Stimulated activated memory B cell treated with anti-CD40 and anti-IgM and Interleukin-4, amounts not matched to agents 10 μg/mL and 1 μg/mL and 100 μg/mL, for 72 hours (primary cell): ENCODE measurements around the gene SCN7A.
A peak's percentile ranks its signal among the peaks of the same experiment; 100 is the strongest.

Experiments
- ATAC-seq: fragments of 150-1000 bp; cut with Tn5 transposase; 2 replicates; pipeline ENCODE4 v1.10.0; 2021
- H3K27ac Mint-ChIP-seq: one replicate; pipeline ENCODE4 v1.8.0; 2022; ENCODE audit warnings: mild to moderate bottlenecking, mixed read lengths
- H3K27me3 Mint-ChIP-seq: one replicate; pipeline ENCODE4 v1.8.0; 2022; ENCODE audit warnings: mixed read lengths
- H3K36me3 Mint-ChIP-seq: one replicate; pipeline ENCODE4 v1.8.0; 2022; ENCODE audit warnings: mixed read lengths
- H3K4me1 Mint-ChIP-seq: one replicate; pipeline ENCODE4 v1.8.0; 2022; ENCODE audit warnings: mixed read lengths
- H3K4me3 Mint-ChIP-seq: one replicate; pipeline ENCODE4 v1.8.0; 2022; ENCODE audit warnings: mild to moderate bottlenecking, moderate library complexity, mixed read lengths
- H3K9me3 Mint-ChIP-seq: one replicate; pipeline ENCODE4 v1.8.0; 2022; ENCODE audit warnings: mixed read lengths

SCN7A gene

DNA sequence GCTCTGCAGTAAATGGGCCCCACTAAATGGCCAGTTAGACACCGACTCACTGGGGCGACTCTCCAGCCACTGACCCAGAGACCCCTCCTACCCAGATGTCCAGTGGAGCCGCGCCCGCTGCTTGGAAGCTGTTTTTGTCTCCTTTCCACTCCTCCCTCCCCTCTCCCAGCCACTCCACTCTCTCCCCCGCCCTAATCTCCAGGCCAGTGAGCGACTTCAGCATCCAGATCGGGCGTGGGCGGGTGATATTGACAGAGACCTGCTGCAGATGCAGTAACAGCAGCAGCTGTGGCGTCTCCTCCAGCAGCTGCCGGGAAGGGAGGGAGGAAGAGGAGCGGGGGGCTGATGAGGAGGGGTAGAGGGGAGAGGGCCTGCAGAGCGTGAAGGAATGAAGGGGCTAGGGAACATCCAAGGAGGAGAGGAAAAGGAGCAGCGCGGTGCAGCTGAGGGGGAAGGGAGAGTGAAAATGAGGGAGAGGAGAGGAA, at the start of gene SCN7A:
Gene SCN7A, minus strand, starts transcription at position 110 of the 485 bp plus-strand sequence. CDS start 16,553 bp downstream, outside the sequence.
- peak; percentile 36 for ATAC-seq
- H3K27ac Mint-ChIP-seq = no peak within 1 kb of the TSS
- no peak within 1 kb of the TSS for H3K4me3 Mint-ChIP-seq
- peaks cover 6% of the 10 kb centered on the region for H3K9me3 Mint-ChIP-seq
- H3K4me1 Mint-ChIP-seq = no peaks in the 10 kb centered on the region
- H3K27me3 Mint-ChIP-seq = no peaks in the 10 kb centered on the region
- no peaks in the 10 kb centered on the region for H3K36me3 Mint-ChIP-seq

DNA sequence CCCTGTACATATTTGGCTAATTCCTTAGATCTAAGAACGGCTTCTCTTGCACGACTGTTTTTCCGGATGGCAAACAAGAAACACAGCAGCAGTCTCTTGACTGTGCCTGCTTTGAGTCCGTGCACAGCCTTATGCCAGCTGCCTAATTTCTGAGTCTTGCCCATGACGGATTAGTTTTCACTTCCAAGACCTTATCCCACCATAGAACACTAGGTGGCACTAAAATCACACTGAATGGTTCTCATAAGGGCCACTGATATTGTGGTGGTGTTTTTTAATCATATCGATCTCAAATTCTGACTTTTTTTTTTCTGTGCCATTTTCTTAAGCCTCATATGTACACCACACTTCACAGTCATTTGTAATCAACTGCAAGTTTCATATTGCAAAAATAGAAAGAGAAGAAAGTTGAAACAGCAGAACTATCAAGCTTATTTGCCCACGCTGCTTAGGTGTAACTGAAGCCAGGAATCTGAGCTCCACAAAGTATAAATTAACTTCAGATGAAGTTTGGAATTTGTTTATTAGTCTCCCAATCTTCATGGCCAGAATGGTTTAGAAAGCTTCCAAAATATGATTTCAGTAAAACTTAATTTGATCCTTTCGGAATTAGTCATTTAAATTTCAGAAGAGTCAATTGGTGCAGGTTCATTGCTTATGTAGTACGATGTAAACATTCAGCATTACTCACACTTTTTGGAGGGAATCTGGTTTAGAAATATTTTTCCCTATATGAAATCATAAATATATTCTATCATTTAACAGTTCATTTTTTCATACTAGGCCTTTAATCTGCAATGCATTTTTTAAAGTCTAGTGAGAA, 45.5 kb upstream of the SCN7A start:
- no peak overlapping the region for H3K27ac Mint-ChIP-seq
- no peaks in the 10 kb centered on the region for H3K9me3 Mint-ChIP-seq
- peaks cover 6% of the 10 kb centered on the region for H3K4me1 Mint-ChIP-seq
- H3K4me3 Mint-ChIP-seq = no peak overlapping the region
- ATAC-seq = peak; percentile 65
- no peaks in the 10 kb centered on the region for H3K36me3 Mint-ChIP-seq
- H3K27me3 Mint-ChIP-seq = no peaks in the 10 kb centered on the region

DNA sequence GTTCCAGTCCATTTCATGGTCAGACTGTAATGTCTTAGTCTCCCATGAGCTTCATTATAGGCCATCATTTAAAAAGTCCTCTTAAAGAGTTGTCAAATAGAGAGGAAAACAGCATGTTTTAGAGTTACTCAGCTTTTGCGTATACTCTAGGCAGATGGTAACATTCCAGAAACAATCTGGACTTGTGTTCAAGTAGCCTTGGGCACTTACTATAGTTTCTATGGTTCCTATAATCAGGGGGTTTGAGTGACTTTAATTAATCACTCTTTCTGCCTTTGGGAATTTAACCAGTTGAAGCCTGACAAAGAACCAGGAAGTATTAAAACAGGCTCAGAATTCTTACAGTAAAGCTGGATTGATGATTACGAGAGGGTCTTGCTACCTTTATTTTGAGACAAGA, 42.1 kb upstream of the SCN7A start:
- Mint-ChIP-seq H3K36me3 (no peaks in the 10 kb centered on the region), H3K4me1 (peaks cover 6% of the 10 kb centered on the region), H3K4me3 (no peak overlapping the region), H3K9me3 (no peaks in the 10 kb centered on the region), H3K27me3 (no peaks in the 10 kb centered on the region), H3K27ac (no peak overlapping the region)
- no peak for ATAC-seq

DNA sequence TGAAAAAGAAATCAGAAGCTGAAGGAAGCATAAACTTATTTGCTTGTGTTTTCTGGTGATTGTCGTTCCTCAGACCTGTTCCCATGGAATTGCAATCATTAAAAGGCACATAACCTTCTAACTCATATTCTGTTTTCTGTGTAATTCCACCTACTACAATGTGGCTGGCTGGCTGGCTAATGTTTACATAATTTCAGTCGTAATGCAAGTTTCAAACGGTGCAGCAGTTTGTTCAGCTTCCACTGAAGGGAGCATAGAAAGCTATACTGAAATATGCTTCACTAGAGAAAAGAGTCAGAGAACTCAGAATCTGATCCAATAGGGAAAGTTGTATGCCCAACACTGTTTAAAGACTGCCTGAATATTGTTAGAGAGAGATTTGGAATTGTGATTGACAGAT, 27.1 kb upstream of the SCN7A start:
- Mint-ChIP-seq H3K27me3 (no peaks in the 10 kb centered on the region), H3K36me3 (no peaks in the 10 kb centered on the region), H3K9me3 (no peaks in the 10 kb centered on the region), H3K4me3 (no peak overlapping the region), H3K27ac (no peak overlapping the region), H3K4me1 (no peaks in the 10 kb centered on the region)
- no peak for ATAC-seq

DNA sequence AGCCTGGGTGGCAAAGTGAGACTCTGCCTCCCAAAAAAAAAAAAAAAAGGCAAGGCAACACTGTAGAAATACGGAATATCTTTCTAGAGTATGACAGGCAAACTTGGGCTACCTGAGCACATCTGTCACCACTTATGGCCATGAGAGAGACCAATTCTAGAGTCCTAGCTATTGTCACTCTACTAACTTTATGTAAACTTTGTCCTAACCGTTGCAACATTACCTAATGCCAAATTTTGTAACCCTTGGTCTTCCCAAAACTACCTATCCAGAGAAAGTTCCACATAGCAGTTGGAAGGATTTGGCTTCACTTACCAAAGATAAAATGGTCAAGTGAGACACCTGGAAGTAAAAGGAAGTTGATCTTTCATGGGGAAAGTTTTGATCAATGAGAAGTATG, 26.6 kb upstream of the SCN7A start:
- Mint-ChIP-seq H3K27me3 (no peaks in the 10 kb centered on the region), H3K27ac (no peak overlapping the region), H3K4me1 (no peaks in the 10 kb centered on the region), H3K4me3 (no peak overlapping the region), H3K36me3 (no peaks in the 10 kb centered on the region), H3K9me3 (no peaks in the 10 kb centered on the region)
- ATAC-seq = no peak

DNA sequence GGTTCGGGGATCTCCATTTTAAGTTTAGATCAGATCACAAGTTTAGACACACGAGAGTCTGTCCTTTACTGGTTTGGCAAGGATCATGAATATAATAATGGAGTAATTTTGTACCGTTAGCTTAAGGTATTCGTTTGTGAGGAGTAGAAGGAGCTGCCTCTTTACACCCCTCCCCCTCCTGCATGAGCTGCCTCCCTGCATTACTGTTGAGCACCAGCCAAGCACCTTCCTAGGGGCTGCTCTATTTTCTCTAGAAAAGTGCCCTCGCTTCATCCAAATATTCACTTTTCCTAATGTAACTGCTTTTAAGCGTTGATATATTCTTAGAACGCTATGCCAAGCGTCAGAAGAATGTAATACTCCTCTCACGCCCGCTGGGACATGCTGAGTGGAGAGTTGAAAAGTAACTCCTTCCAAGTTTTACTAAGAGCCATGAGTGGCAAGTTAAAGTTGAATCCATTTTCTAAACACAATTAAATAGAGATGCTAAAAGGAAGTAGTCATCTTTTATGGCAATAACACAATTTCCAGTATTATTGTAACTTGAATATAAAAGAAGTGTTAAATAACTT, 25.4 kb upstream of the SCN7A start:
- Mint-ChIP-seq H3K4me1 (no peaks in the 10 kb centered on the region), H3K27me3 (no peaks in the 10 kb centered on the region), H3K27ac (no peak overlapping the region), H3K4me3 (no peak overlapping the region), H3K36me3 (no peaks in the 10 kb centered on the region), H3K9me3 (no peaks in the 10 kb centered on the region)
- no peak for ATAC-seq

DNA sequence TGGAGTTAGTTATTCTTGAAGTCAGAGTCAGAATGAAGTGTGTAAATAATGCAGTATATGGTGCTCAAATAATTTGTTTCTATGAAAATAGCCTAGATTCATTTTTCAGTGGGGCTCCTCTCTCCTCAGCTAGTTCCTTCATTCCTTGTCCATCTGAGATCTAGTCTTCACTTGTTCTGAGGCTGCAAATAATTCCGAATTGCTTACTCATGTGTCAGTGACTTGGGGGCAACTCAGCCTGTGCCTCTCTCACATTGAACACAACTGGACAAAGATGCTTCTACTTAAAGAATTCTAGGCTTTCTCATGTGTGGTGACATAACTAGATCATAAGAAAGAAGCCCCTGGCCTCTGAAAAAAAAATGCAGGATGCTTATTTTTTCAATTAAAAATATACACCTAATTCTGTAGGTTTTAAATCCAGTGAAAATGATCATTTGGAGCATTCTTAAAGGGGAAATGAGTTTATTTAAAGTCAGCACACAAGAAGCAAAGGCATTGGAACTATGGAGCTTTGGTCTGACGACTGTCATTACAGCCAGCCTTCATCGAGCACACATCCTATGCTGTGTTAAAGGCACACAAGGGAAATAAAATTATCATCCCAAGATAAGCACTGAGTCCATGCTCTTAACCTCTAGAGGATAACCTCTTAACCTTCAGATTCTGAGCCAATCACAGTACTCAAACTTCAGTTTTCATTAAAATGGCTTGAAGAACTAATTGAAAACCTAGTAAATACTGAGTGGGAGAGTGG, 24.8 kb upstream of the SCN7A start:
- H3K4me3 Mint-ChIP-seq = no peak overlapping the region
- no peak overlapping the region for H3K27ac Mint-ChIP-seq
- H3K9me3 Mint-ChIP-seq = no peaks in the 10 kb centered on the region
- ATAC-seq = peak; percentile 31
- H3K4me1 Mint-ChIP-seq = no peaks in the 10 kb centered on the region
- no peaks in the 10 kb centered on the region for H3K27me3 Mint-ChIP-seq
- no peaks in the 10 kb centered on the region for H3K36me3 Mint-ChIP-seq

DNA sequence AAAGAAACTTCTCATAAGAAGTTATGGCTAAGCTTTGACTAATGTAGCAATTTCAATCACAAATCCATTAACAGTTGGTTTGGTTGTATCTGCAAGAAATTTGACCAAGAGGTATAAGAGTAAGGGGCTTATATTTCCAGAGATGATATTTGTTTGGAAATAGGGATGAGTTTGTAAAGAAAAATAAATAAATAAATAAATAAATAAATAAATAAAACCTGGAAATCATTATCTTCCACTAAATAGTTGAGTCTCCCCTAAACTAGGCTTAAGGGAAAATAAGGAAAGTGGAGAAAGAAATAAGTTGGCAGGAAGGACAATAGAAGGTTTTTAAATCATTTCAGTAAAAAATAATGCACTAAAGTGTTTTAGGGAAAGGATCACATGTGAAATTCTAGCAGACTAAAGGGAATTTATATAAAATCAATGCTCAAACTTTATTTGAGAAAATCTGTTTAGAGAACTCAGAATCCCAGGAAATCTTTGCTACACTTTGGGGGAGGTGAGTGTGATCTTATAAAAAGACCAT, 23.5 kb upstream of the SCN7A start:
- Mint-ChIP-seq H3K36me3 (no peaks in the 10 kb centered on the region), H3K27ac (no peak overlapping the region), H3K4me3 (no peak overlapping the region), H3K27me3 (no peaks in the 10 kb centered on the region), H3K4me1 (no peaks in the 10 kb centered on the region), H3K9me3 (no peaks in the 10 kb centered on the region)
- ATAC-seq = no peak

DNA sequence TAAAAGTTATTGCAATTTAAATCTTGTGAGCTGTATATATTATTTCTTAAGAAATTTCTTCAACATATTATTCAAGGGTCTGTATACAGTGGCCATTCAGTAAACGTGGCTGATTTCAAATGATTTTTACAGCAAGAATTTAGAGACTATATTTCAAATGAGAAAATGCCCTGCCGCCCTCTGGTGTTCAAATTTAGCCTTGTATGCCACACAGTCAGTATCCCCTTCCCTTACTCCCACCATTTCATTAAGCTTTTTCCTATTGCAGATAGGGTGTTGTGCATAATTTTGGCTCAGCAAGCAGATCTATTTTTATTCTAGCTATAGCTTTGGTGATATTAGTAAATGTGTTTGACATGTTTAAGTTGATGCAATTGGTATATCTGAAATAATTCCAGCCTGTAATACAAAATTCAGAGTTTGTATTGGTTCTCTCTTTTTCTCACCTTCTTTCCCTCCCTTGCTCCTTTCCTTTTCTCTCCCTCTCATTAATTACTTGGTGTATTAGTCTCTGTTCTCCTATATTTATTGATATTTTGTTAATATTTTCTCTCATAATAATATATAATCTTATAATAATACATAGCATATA, 22.8 kb upstream of the SCN7A start:
- Mint-ChIP-seq H3K9me3 (no peaks in the 10 kb centered on the region), H3K4me3 (no peak overlapping the region), H3K4me1 (no peaks in the 10 kb centered on the region), H3K36me3 (no peaks in the 10 kb centered on the region), H3K27me3 (no peaks in the 10 kb centered on the region), H3K27ac (no peak overlapping the region)
- ATAC-seq = no peak

DNA sequence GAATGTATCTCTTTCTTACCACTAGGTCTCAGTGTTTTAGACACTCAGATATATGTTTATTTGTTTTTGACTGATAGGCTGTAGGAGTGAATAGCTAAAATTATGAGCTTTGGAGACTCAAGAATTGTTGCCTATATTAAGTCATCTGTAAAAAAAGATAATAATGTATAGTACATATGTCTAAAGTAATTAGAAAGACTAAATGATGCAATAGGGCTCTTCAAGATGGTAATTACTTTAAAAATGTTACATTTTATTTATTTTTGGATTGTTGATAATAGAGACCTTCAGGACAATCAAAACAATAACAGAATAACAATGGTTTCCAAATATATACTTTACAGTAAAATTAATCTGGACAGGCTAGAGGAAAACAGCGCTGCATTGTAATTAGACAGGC, 19.9 kb upstream of the SCN7A start:
- no peaks in the 10 kb centered on the region for H3K27me3 Mint-ChIP-seq
- H3K4me1 Mint-ChIP-seq = no peaks in the 10 kb centered on the region
- H3K36me3 Mint-ChIP-seq = no peaks in the 10 kb centered on the region
- ATAC-seq = no peak
- H3K9me3 Mint-ChIP-seq = no peaks in the 10 kb centered on the region
- H3K27ac Mint-ChIP-seq = no peak overlapping the region
- no peak overlapping the region for H3K4me3 Mint-ChIP-seq

DNA sequence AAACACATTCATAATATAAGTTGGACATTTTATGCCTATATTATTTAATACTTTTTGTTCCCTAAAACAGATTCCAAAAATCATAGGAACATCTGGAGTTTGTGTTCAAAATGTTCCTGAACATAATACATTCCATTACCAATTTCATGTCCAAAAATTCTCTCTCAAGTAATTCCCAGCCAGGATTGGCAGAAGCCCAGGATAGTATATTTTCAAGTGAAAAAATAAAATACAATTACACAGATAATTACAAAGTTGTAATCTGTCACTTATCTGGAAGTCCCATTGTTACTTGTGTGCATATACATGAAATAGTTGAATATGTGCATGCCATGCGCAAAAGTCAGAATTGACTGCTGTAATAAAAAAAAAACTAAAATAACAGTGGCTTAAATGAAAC, 5.2 kb upstream of the SCN7A start:
- no peak for ATAC-seq
- no peak overlapping the region for H3K4me3 Mint-ChIP-seq
- no peaks in the 10 kb centered on the region for H3K4me1 Mint-ChIP-seq
- no peaks in the 10 kb centered on the region for H3K27me3 Mint-ChIP-seq
- no peaks in the 10 kb centered on the region for H3K36me3 Mint-ChIP-seq
- H3K9me3 Mint-ChIP-seq = peaks cover 3% of the 10 kb centered on the region
- H3K27ac Mint-ChIP-seq = no peak overlapping the region

DNA sequence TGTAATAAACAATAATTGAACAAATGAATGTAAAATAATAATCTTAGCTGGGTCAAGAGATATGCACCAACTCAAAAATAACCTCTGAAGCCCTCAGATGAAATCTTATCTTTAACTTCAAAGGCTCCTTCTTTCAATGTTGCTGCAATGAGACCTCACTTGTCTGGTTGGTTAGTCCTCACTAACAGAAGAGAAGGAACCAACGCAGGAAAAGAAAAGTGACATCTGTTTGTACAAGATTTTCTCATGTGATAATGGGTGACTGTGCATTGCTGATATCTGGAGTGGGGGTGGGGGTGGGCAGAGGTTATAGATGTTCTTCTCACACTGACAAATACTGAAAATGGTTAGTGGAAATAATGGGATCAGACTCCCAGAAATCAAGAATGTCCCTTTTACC, 2.6 kb downstream of the SCN7A start:
- Mint-ChIP-seq H3K9me3 (peaks cover 4% of the 10 kb centered on the region), H3K4me1 (no peaks in the 10 kb centered on the region), H3K27me3 (no peaks in the 10 kb centered on the region), H3K36me3 (no peaks in the 10 kb centered on the region), H3K4me3 (no peak overlapping the region), H3K27ac (no peak overlapping the region)
- ATAC-seq = no peak

DNA sequence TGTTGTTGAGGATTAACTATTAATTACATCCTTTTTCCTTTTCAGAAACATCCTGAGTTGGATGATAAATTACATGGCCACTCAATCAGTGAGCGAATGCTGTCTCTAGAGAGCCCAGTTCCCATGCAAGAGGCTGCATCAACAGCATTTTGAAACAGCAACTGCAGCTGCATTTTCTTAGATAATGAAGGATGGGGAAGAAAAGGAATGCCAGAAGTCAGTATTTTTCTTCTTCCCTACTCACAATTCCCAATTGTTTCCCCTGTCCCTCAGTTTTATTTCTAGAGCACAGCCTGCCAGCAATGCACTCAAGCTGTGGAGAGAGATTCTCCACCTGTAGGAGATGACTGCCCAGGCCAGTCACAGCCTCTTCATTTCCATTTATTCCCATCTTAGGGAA, 6.9 kb downstream of the SCN7A start:
- no peak for ATAC-seq

DNA sequence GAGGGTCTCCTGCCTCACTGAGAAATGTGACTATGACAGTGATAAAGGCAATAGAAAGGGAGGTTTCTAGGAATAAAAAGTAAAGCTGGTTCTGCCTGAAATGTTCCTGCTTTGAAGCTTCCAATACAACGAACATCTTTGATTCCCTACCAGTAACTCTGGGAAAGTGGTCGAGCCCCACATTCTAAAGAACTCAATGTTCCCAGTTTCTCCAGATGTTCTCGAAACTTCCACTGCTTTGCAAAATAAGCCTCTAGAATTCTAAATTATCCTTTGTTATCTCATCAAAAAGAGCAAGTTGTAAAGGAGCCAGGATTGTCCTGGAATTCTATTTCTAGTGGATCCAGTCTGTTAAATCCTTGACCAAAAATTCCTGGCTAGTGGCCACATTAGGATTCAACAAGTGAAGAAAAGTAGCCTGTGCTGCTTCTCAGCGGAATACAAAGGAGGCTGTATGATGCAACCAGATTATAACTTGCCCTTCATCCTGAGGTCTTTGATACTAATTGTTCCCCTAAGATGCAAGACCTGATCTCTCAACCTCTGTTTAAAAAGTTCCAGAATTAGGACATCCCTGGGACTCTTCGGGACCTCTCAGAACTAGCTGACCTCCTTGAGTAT, 8.4 kb downstream of the SCN7A start:
- H3K4me1 Mint-ChIP-seq = no peaks in the 10 kb centered on the region
- peaks cover 4% of the 10 kb centered on the region for H3K9me3 Mint-ChIP-seq
- H3K36me3 Mint-ChIP-seq = no peaks in the 10 kb centered on the region
- H3K27ac Mint-ChIP-seq = no peak overlapping the region
- ATAC-seq = no peak
- H3K27me3 Mint-ChIP-seq = no peaks in the 10 kb centered on the region
- no peak overlapping the region for H3K4me3 Mint-ChIP-seq

More for the DNA sequence above, 6.9 kb downstream of the SCN7A start:
- Mint-ChIP-seq H3K4me1 (no peaks in the 10 kb centered on the region), H3K4me3 (no peak overlapping the region), H3K9me3 (peaks cover 4% of the 10 kb centered on the region), H3K27me3 (no peaks in the 10 kb centered on the region), H3K36me3 (no peaks in the 10 kb centered on the region), H3K27ac (no peak overlapping the region)

DNA sequence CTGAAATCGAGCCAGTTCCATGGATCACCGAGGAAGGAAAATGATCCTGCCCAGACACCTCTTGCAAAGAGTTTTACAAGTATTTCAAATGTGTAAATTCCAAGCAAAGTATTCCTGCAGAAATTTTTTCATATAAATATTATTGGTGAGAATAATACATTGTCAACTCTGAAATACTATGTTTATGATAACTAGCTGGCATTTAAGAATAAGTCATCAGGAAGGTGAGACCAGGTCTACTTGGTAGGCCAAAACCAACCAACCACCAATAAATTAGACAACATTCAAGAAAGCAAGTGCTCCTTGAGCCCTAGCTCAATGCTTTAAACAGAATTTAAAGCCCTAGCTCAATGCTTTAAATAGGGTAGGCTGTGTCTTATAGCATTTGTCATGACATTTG, 21.7 kb downstream of the SCN7A start:
- Mint-ChIP-seq H3K27ac (no peak overlapping the region), H3K4me1 (no peaks in the 10 kb centered on the region), H3K9me3 (peaks cover 4% of the 10 kb centered on the region), H3K27me3 (no peaks in the 10 kb centered on the region), H3K36me3 (no peaks in the 10 kb centered on the region), H3K4me3 (no peak overlapping the region)
- ATAC-seq = no peak
